ENCODE results near the gene RRAD.
"Not testable (repeated sequence)": the region's sequence is repeated elsewhere in the genome, so short reads cannot be mapped to it uniquely, and the experiment has no call there.

RRAD gene

GRCh38 chr16:66960270-66960669 is 34.9 kb upstream of the RRAD start:
- Histone ChIP-seq H3K27me3 (ENCODE audit: insufficient read depth, low read length, poor library complexity) (no peaks in the 10 kb centered on the region), H3K4me3 (ENCODE audit: low read depth in 1 of 2, low read length in 2 of 2) (no peak overlapping the region), H4K20me1 (ENCODE audit: insufficient read depth, low read length) (no peaks in the 10 kb centered on the region), H3K9ac (ENCODE audit: low read depth, low read length) (no peak overlapping the region), H3K27ac (ENCODE audit: low read length) (no peak overlapping the region), H3K9me3 (ENCODE audit: insufficient read depth, low read length, severe bottlenecking) (no peaks in the 10 kb centered on the region), H2AFZ (ENCODE audit: low read depth, low read length) (no peak overlapping the region), H3K36me3 (ENCODE audit: insufficient read depth, low read length) (no peaks in the 10 kb centered on the region), H3K79me2 (ENCODE audit: insufficient read depth, low read length) (no peaks in the 10 kb centered on the region; the same call in 1 of the 2 replicates), H3K4me1 (ENCODE audit: insufficient read depth, low read length) (peaks cover 26% of the 10 kb centered on the region), H3K4me2 (ENCODE audit: insufficient read depth, low read length) (no peak overlapping the region)
- no peak for ATAC-seq (ENCODE audit: insufficient read depth, low read depth)
- TF ChIP-seq EZH2 (IDR thresholded peaks at IDR 0.05; ENCODE audit: borderline replicate concordance, low read depth, low read length, severe bottlenecking) (no peak), CTCF (IDR thresholded peaks at IDR 0.05; ENCODE audit: borderline replicate concordance, extremely low read depth, low read length, poor library complexity, severe bottlenecking) (no peak)
- DNase-seq, result no peak

- no peak for ATAC-seq (ENCODE audit: insufficient read depth, low read depth)
Observed at GRCh38 chr16:66959704-66960161, 34.4 kb upstream of the RRAD start.

GRCh38 chr16:66958857-66959703 is 33.7 kb upstream of the RRAD start:
- no peaks in the 10 kb centered on the region for H4K20me1 ChIP-seq (ENCODE audit: insufficient read depth, low read length)
- no peaks in the 10 kb centered on the region; the same call in 1 of the 2 replicates for H3K79me2 ChIP-seq (ENCODE audit: insufficient read depth, low read length)
- H3K27me3 ChIP-seq (ENCODE audit: insufficient read depth, low read length, poor library complexity), result no peaks in the 10 kb centered on the region
- no peaks in the 10 kb centered on the region for H3K36me3 ChIP-seq (ENCODE audit: insufficient read depth, low read length)
- H3K9me3 ChIP-seq (ENCODE audit: insufficient read depth, low read length, severe bottlenecking), result no peaks in the 10 kb centered on the region
- ATAC-seq (ENCODE audit: insufficient read depth, low read depth) (no peak), DNase-seq (no peak)
- H3K4me3 ChIP-seq (ENCODE audit: low read depth in 1 of 2, low read length in 2 of 2), result no peak overlapping the region
- H2AFZ ChIP-seq (ENCODE audit: low read depth, low read length), result no peak overlapping the region
- no peak overlapping the region for H3K9ac ChIP-seq (ENCODE audit: low read depth, low read length)
- no peak overlapping the region for H3K27ac ChIP-seq (ENCODE audit: low read length)
- no peak overlapping the region for H3K4me2 ChIP-seq (ENCODE audit: insufficient read depth, low read length)
- TF ChIP-seq EZH2 (IDR thresholded peaks at IDR 0.05; ENCODE audit: borderline replicate concordance, low read depth, low read length, severe bottlenecking), result no peak
- no peak for TF ChIP-seq CTCF (IDR thresholded peaks at IDR 0.05; ENCODE audit: borderline replicate concordance, extremely low read depth, low read length, poor library complexity, severe bottlenecking)
- H3K4me1 ChIP-seq (ENCODE audit: insufficient read depth, low read length), result peaks cover 26% of the 10 kb centered on the region

More at GRCh38 chr16:66959704-66960161, 34.4 kb upstream of the RRAD start:
- Histone ChIP-seq H3K9me3 (ENCODE audit: insufficient read depth, low read length, severe bottlenecking) (no peaks in the 10 kb centered on the region), H3K36me3 (ENCODE audit: insufficient read depth, low read length) (no peaks in the 10 kb centered on the region), H3K27me3 (ENCODE audit: insufficient read depth, low read length, poor library complexity) (no peaks in the 10 kb centered on the region), H3K4me1 (ENCODE audit: insufficient read depth, low read length) (peaks cover 26% of the 10 kb centered on the region), H3K4me3 (ENCODE audit: low read depth in 1 of 2, low read length in 2 of 2) (no peak overlapping the region), H3K9ac (ENCODE audit: low read depth, low read length) (no peak overlapping the region), H3K4me2 (ENCODE audit: insufficient read depth, low read length) (no peak overlapping the region), H3K27ac (ENCODE audit: low read length) (no peak overlapping the region), H2AFZ (ENCODE audit: low read depth, low read length) (no peak overlapping the region), H4K20me1 (ENCODE audit: insufficient read depth, low read length) (no peaks in the 10 kb centered on the region), H3K79me2 (ENCODE audit: insufficient read depth, low read length) (no peaks in the 10 kb centered on the region; the same call in 1 of the 2 replicates)
- DNase-seq, result no peak
- no peak for TF ChIP-seq CTCF (IDR thresholded peaks at IDR 0.05; ENCODE audit: borderline replicate concordance, extremely low read depth, low read length, poor library complexity, severe bottlenecking)
- no peak for TF ChIP-seq EZH2 (IDR thresholded peaks at IDR 0.05; ENCODE audit: borderline replicate concordance, low read depth, low read length, severe bottlenecking)

GRCh38 chr16:66956154-66956457 is 30.8 kb upstream of the RRAD start:
- H3K4me1 ChIP-seq (ENCODE audit: insufficient read depth, low read length); H2AFZ ChIP-seq (ENCODE audit: low read depth, low read length); H3K79me2 ChIP-seq (ENCODE audit: insufficient read depth, low read length); H3K9ac ChIP-seq (ENCODE audit: low read depth, low read length); H3K27ac ChIP-seq (ENCODE audit: low read length); H3K27me3 ChIP-seq (ENCODE audit: insufficient read depth, low read length, poor library complexity); H3K9me3 ChIP-seq (ENCODE audit: insufficient read depth, low read length, severe bottlenecking); DNase-seq; H3K4me3 ChIP-seq (ENCODE audit: low read depth in 1 of 2, low read length in 2 of 2); H3K36me3 ChIP-seq (ENCODE audit: insufficient read depth, low read length); H4K20me1 ChIP-seq (ENCODE audit: insufficient read depth, low read length); ATAC-seq (ENCODE audit: insufficient read depth, low read depth); H3K4me2 ChIP-seq (ENCODE audit: insufficient read depth, low read length): not testable (repeated sequence)

- H3K79me2 ChIP-seq (ENCODE audit: insufficient read depth, low read length); H3K4me1 ChIP-seq (ENCODE audit: insufficient read depth, low read length); H3K4me3 ChIP-seq (ENCODE audit: low read depth in 1 of 2, low read length in 2 of 2); H3K9ac ChIP-seq (ENCODE audit: low read depth, low read length); ATAC-seq (ENCODE audit: insufficient read depth, low read depth); H3K27me3 ChIP-seq (ENCODE audit: insufficient read depth, low read length, poor library complexity); H3K4me2 ChIP-seq (ENCODE audit: insufficient read depth, low read length); H3K9me3 ChIP-seq (ENCODE audit: insufficient read depth, low read length, severe bottlenecking); H3K36me3 ChIP-seq (ENCODE audit: insufficient read depth, low read length); H2AFZ ChIP-seq (ENCODE audit: low read depth, low read length); H3K27ac ChIP-seq (ENCODE audit: low read length); H4K20me1 ChIP-seq (ENCODE audit: insufficient read depth, low read length); DNase-seq: not testable (repeated sequence)
Observed at GRCh38 chr16:66955363-66956153, 30.2 kb upstream of the RRAD start.
